HCT116 (cell line): ENCODE results near the gene SAMD10. TPM values are rescaled to one million over a fixed set of nuclear protein-coding genes. Genes with fewer than 3 reads are reported as not detected.
"Not testable (repeated sequence)": the region's sequence is repeated elsewhere in the genome, so short reads cannot be mapped to it uniquely, and the experiment has no call there.

Source experiments
- ATAC-seq: fragments of 200-7000 bp; cut with Tn5 transposase; 2 replicates; pipeline ENCODE4 v1.9.1; 2020; ENCODE audit warnings: mild to moderate bottlenecking, moderate library complexity
- BruUV-seq: library from RNA; stranded (reverse); fragments of 400-500 nt; replicated peaks from 2 replicates; lab custom pipeline; 2021; lab: Mats Ljungman, UMichigan
- CTCF ChIA-PET: fragments of 300-600 bp; sonication (Branson Sonifier 250); formaldehyde crosslinking; loops from one replicate; lab custom pipeline; 2021; ENCODE audit warnings: antibody characterized with exemption; lab: Charles Lee
- POLR2A ChIA-PET: fragments of 300-600, 350-600 bp; sonication (Branson Sonifier 250); formaldehyde crosslinking; loops from one replicate; lab custom pipeline; 2021; ENCODE audit warnings: antibody characterized with exemption; lab: Charles Lee
- RAD21 ChIA-PET, 2 experiments: fragments of 300-600 bp; sonication (Branson Sonifier 250); formaldehyde crosslinking; loops; one replicate each; lab custom pipeline; 2023; ENCODE audit warnings: low total read pairs in 2 of 2; ENCODE audit not compliant: uncharacterized antibody in 2 of 2, unreplicated experiment in 2 of 2, low non-redundant PET in 1 of 2; lab: Charles Lee
- DNase-seq: peaks from one replicate; pipeline ENCODE4 v3.0.0-alpha.2; 2010; ENCODE audit warnings: low read depth, low spot score
- H2AFZ ChIP-seq: fragments of 200-600 bp; shearing (Covaris generic), sonication (generic); 2 replicates; pipeline ENCODE4 v1.6.1; 2017; ENCODE audit warnings: low read depth, mixed run types, mixed read lengths, antibody characterized with exemption, low read length; ENCODE audit not compliant: poor library complexity, severe bottlenecking
- H3K27ac ChIP-seq: 2 replicates; pipeline ENCODE4 v1.5.1; 2012; ENCODE audit warnings: low read depth, low read length
- H3K27me3 ChIP-seq: fragments of 200-600 bp; sonication (generic); 2 replicates; pipeline ENCODE4 v1.6.1; 2016; ENCODE audit warnings: mixed run types, low read length, mixed read lengths; ENCODE audit not compliant: insufficient read depth
- H3K36me3 ChIP-seq, 2 experiments: fragments of 200-500 bp in 1 of 2; fragments of 200-600 bp in 1 of 2; sonication (Bioruptor generic) in 1 of 2; sonication (generic) in 1 of 2; 2 replicates each; pipeline versions ENCODE4 v1.5.1 to v1.6.1; 2014 to 2016; ENCODE audit warnings: low read length in 2 of 2, inconsistent platforms in 1 of 2, mixed read lengths in 1 of 2, mixed run types in 1 of 2; ENCODE audit not compliant: insufficient read depth in 2 of 2, control insufficient read depth in 1 of 2
- H3K4me1 ChIP-seq, 2 experiments: fragments of 200-600 bp in 1 of 2; sonication (generic) in 1 of 2; 2 replicates each; pipeline versions ENCODE4 v1.5.1 to v1.6.1; 2012 to 2017; ENCODE audit warnings: low read length in 2 of 2, inconsistent platforms in 1 of 2, mild to moderate bottlenecking in 1 of 2, mixed read lengths in 1 of 2, mixed run types in 1 of 2, moderate library complexity in 1 of 2; ENCODE audit not compliant: insufficient read depth in 2 of 2, control insufficient read depth in 1 of 2
- H3K4me2 ChIP-seq: fragments of 200-600 bp; sonication (generic); 2 replicates; pipeline ENCODE4 v1.6.1; 2017; ENCODE audit warnings: mixed run types, low read length, mixed read lengths
- H3K4me3 ChIP-seq, 2 experiments: fragments of 200-600 bp in 1 of 2; sonication (generic) in 1 of 2; replicated peaks in 1 of 2; 2 replicates each; pipeline ENCODE4 v1.5.1; 2011 to 2016; ENCODE audit warnings: low read length in 2 of 2, control low read depth in 1 of 2, low read depth in 1 of 2, mild to moderate bottlenecking in 1 of 2, mixed read lengths in 1 of 2, mixed run types in 1 of 2
- H3K79me2 ChIP-seq: fragments of 200-600 bp; sonication (generic); 2 replicates; pipeline ENCODE4 v1.6.1; 2017; ENCODE audit warnings: mild to moderate bottlenecking, mixed run types, low read length, moderate library complexity, mixed read lengths; ENCODE audit not compliant: insufficient read depth
- H3K9ac ChIP-seq: fragments of 200-600 bp; sonication (generic); 2 replicates; pipeline ENCODE4 v1.6.1; 2016; ENCODE audit warnings: low read length, mixed read lengths
- H3K9me2 ChIP-seq: fragments of 200-600 bp; sonication (generic), shearing (Covaris generic); 2 replicates; pipeline ENCODE4 v1.6.1; 2017; ENCODE audit warnings: mixed run types, mild to moderate bottlenecking, moderate library complexity; ENCODE audit not compliant: insufficient read depth
- H3K9me3 ChIP-seq, 2 experiments: fragments of 200-500 bp in 1 of 2; fragments of 200-600 bp in 1 of 2; sonication (Bioruptor generic) in 1 of 2; sonication (generic) in 1 of 2; 2 replicates each; pipeline ENCODE4 v1.6.1; 2014 to 2017; ENCODE audit warnings: low read length in 2 of 2, mixed read lengths in 2 of 2, inconsistent platforms in 1 of 2, low read depth in 1 of 2, mild to moderate bottlenecking in 1 of 2, mixed run types in 1 of 2, moderate library complexity in 1 of 2; ENCODE audit not compliant: control insufficient read depth in 1 of 2, insufficient read depth in 1 of 2
- H4K20me1 ChIP-seq: fragments of 200-600 bp; sonication (generic), shearing (Covaris generic); 2 replicates; pipeline ENCODE4 v1.6.1; 2017; ENCODE audit warnings: mixed run types, mild to moderate bottlenecking, moderate library complexity; ENCODE audit not compliant: insufficient read depth
- ATF3 ChIP-seq: IDR thresholded peaks from 2 replicates; pipeline ENCODE4 v1.6.1; 2012
- CBX3 ChIP-seq: IDR thresholded peaks from 2 replicates; pipeline ENCODE4 v1.6.1; 2012; ENCODE audit warnings: low read depth
- CEBPB ChIP-seq: IDR thresholded peaks from 2 replicates; pipeline ENCODE4 v1.6.1; 2012; ENCODE audit warnings: low read depth
- EZH2 ChIP-seq: fragments of 200-600 bp; sonication (generic); IDR thresholded peaks from 2 replicates; pipeline ENCODE4 v1.6.1; 2017; ENCODE audit warnings: antibody characterized with exemption, mixed run types
- EZH2phosphoT487 ChIP-seq: fragments of 200-600 bp; IDR thresholded peaks from 2 replicates; pipeline ENCODE4 v1.6.1; 2018; ENCODE audit warnings: antibody characterized with exemption, borderline replicate concordance
- FOSL1 ChIP-seq: IDR thresholded peaks from 2 replicates; pipeline ENCODE4 v1.6.1; 2012; ENCODE audit warnings: low read depth
- JUND ChIP-seq: IDR thresholded peaks from 2 replicates; pipeline ENCODE4 v1.6.1; 2012
- POLR2A ChIP-seq: IDR thresholded peaks from 2 replicates; pipeline ENCODE4 v1.7.0; 2011; ENCODE audit warnings: borderline replicate concordance; ENCODE audit not compliant: insufficient read depth, insufficient read length; ENCODE audit errors: extremely low read depth
- POLR2AphosphoS5 ChIP-seq: IDR thresholded peaks from 2 replicates; pipeline ENCODE4 v1.6.1; 2011; ENCODE audit warnings: mild to moderate bottlenecking, low read depth, low read length, moderate library complexity
- RAD21 ChIP-seq: IDR thresholded peaks from 2 replicates; pipeline ENCODE4 v1.6.1; 2012; ENCODE audit warnings: low read depth, mild to moderate bottlenecking
- REST ChIP-seq: IDR thresholded peaks from 2 replicates; pipeline ENCODE4 v1.6.1; 2012; ENCODE audit warnings: low read depth
- SIN3A ChIP-seq: IDR thresholded peaks from 2 replicates; pipeline ENCODE4 v1.6.1; 2012; ENCODE audit warnings: low read depth
- SP1 ChIP-seq: IDR thresholded peaks from 2 replicates; pipeline ENCODE4 v1.6.1; 2012; ENCODE audit warnings: low read depth
- TCF7L2 ChIP-seq: IDR thresholded peaks from 2 replicates; pipeline ENCODE4 v1.7.0; 2011; ENCODE audit warnings: borderline replicate concordance, inconsistent platforms; ENCODE audit not compliant: insufficient read depth, insufficient read length; ENCODE audit errors: extremely low read depth
- ZBTB33 ChIP-seq: IDR thresholded peaks from 2 replicates; pipeline ENCODE4 v1.6.1; 2011; ENCODE audit warnings: mild to moderate bottlenecking, low read length, moderate library complexity; ENCODE audit not compliant: insufficient replicate concordance; ENCODE audit errors: extremely low read depth
- ZFX ChIP-seq: fragments of 450-650 bp; IDR thresholded peaks from 2 replicates; pipeline ENCODE4 v1.6.1; 2017
- intact Hi-C: fragments of 100-400 bp; cut with micrococcal nuclease; formaldehyde crosslinking; loops from 2 replicates; pipeline ENCODE4 v1.10.0; 2022
- total RNA-seq: library from RNA; stranded (reverse); gene quantifications from one replicate; pipeline ENCODE4 v1.2.1, GENCODE V29; 2021; ENCODE audit not compliant: unreplicated experiment

SAMD10 gene
- total RNA-seq, 1 experiment from 2014 or later = 4.2 TPM

GRCh38 chr20:64012385-64013154 lies 33.1 kb upstream of the SAMD10 start:
- H3K9me3 ChIP-seq, H2AFZ ChIP-seq, POLR2A ChIA-PET, H3K4me1 ChIP-seq, intact Hi-C loops, RAD21 ChIA-PET, DNase-seq, BruUV-seq, ATAC-seq, H4K20me1 ChIP-seq, H3K27ac ChIP-seq, H3K27me3 ChIP-seq, H3K9me2 ChIP-seq, CTCF ChIA-PET, H3K4me2 ChIP-seq, H3K9ac ChIP-seq, H3K4me3 ChIP-seq: not testable (repeated sequence)
- Histone ChIP-seq H3K36me3 (peaks cover 32 to 55% of the 10 kb centered on the region in 2 experiments), H3K79me2 (peaks cover 21% of the 10 kb centered on the region)

GRCh38 chr20:64011366-64011779 lies 31.9 kb upstream of the SAMD10 start:
- DNase-seq (no peak), ATAC-seq (no peak)
- H3K27ac ChIP-seq = no peak overlapping the region
- no peaks in the 10 kb centered on the region for H3K4me1 ChIP-seq
- peaks cover 31 to 57% of the 10 kb centered on the region in 2 experiments for H3K36me3 ChIP-seq
- RAD21 ChIA-PET = no interaction called here
- H3K9me3 ChIP-seq = peaks cover 3 to 7% of the 10 kb centered on the region in 2 experiments; a peak in 2 of 4 replicates
- CTCF ChIA-PET = no interaction called here
- H3K9me2 ChIP-seq = no peaks in the 10 kb centered on the region
- no peak overlapping the region for H3K9ac ChIP-seq
- BruUV-seq = no TSS peak
- no peaks in the 10 kb centered on the region for H4K20me1 ChIP-seq
- no peak overlapping the region for H2AFZ ChIP-seq
- POLR2A ChIA-PET = no interaction called here
- no peaks in the 10 kb centered on the region for H3K27me3 ChIP-seq
- H3K4me2 ChIP-seq = no peak overlapping the region
- no peak overlapping the region for H3K4me3 ChIP-seq
- intact Hi-C loops = no loop called here
- H3K79me2 ChIP-seq = peaks cover 25% of the 10 kb centered on the region
- TF ChIP-seq SP1 (no peak), ATF3 (no peak), ZFX (no peak), FOSL1 (no peak), SIN3A (no peak), ZBTB33 (no peak), REST (no peak), TCF7L2 (no peak), POLR2A (no peak), RAD21 (no peak), POLR2AphosphoS5 (no peak), CEBPB (no peak), EZH2phosphoT487 (no peak), JUND (no peak), EZH2 (no peak), CBX3 (no peak)
